SH-SY5Y (cell line): ENCODE measurements around the gene RFC4.

Experiments used
- GATA2 ChIP-seq: IDR thresholded peaks from 2 replicates; pipeline ENCODE4 v1.6.1; 2011; ENCODE audit warnings: mild to moderate bottlenecking, low read depth, low read length
- GATA3 ChIP-seq: IDR thresholded peaks from 2 replicates; pipeline ENCODE4 v1.6.1; 2011; ENCODE audit warnings: low read depth, mild to moderate bottlenecking, low read length, moderate library complexity

RFC4 gene

DNA sequence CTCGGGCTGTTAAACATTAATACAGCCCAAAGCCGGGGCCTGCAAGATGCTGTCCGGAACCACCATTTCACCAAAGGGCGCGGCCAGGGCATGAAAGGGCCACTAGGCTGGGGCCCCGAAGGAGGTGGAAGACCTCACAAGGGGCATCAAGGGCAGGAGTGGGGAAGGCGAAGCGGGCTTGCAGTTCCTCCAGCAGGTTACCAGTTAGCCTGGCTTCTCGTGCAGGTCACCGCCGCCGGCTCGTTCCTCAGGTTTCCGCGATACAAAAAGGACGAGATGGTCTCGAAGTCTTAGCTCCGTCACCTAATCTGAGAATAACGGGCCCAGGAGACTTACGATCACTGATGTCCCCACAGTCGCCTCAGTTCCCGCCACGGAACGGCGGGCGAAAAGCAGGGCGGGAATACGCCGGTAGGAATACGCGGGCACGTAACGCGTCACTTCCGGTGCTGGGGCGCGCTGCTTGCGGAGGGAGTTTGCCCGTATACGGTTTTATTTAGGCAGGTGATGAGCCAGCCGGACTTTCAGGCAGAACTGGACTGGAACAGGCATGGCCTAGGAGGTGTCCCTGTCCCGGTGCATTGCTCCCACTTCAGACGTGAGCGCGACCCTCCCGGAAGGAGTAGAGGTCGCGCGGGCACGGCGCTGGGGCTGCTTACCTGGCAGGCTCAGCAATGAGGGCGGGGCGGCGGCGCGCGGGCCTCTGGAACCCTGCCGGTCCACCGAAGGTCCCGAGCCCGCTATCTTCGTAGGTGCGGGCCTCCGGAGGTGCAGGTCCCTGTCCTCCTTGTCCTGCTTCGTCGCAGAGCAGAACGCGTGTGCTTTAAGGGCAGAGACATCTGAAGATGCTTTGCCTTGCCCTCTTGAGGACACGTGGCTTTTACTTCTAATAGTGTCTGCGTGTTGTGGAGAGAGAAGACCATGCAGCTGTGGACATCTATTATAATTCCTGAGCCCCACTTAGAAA is at the start of gene RFC4:
Gene RFC4 (minus strand): TSS at position 394 of the 967 bp plus-strand sequence. CDS start 1,769 bp downstream, outside the sequence.
- TF ChIP-seq GATA3: no peak
- TF ChIP-seq GATA2: no peak

DNA sequence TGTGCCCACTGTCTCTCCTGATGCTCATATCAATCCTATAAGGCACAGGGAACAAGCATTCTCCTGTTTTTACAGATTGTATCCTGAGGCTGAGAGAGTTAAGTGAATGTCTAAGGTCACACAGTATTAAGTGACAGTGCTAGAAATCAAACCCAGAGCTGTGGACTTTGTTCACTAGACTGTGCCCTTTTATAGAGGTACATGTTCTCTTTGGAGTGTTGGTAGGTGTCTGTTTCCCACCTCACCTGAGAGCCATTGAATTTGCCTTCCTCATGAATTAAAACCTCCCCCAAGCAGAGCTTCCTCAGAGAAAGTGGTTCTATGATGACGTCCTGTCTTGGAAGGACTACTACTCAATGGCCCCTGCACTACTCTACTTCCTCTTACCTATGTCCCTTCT is 48.7 kb upstream of the RFC4 start:
- no peak for TF ChIP-seq GATA2
- TF ChIP-seq GATA3: no peak

DNA sequence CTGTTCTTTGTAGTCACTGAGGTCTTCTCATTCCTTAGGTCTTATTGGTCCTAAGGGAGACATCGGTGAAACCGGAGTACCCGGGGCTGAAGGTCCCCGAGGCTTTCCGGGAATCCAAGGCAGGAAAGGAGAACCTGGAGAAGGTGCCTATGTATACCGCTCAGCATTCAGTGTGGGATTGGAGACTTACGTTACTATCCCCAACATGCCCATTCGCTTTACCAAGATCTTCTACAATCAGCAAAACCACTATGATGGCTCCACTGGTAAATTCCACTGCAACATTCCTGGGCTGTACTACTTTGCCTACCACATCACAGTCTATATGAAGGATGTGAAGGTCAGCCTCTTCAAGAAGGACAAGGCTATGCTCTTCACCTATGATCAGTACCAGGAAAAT is 47.9 kb upstream of the RFC4 start:
- no peak for TF ChIP-seq GATA2
- TF ChIP-seq GATA3: no peak

DNA sequence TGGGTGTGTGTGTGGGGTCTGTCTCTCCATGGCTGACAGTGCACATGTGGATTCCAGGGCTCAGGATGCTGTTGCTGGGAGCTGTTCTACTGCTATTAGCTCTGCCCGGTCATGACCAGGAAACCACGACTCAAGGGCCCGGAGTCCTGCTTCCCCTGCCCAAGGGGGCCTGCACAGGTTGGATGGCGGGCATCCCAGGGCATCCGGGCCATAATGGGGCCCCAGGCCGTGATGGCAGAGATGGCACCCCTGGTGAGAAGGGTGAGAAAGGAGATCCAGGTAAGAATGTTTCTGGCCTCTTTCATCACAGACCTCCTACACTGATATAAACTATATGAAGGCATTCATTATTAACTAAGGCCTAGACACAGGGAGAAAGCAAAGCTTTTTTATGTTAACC is 46.7 kb upstream of the RFC4 start:
- TF ChIP-seq GATA3 (no peak), GATA2 (no peak)

DNA sequence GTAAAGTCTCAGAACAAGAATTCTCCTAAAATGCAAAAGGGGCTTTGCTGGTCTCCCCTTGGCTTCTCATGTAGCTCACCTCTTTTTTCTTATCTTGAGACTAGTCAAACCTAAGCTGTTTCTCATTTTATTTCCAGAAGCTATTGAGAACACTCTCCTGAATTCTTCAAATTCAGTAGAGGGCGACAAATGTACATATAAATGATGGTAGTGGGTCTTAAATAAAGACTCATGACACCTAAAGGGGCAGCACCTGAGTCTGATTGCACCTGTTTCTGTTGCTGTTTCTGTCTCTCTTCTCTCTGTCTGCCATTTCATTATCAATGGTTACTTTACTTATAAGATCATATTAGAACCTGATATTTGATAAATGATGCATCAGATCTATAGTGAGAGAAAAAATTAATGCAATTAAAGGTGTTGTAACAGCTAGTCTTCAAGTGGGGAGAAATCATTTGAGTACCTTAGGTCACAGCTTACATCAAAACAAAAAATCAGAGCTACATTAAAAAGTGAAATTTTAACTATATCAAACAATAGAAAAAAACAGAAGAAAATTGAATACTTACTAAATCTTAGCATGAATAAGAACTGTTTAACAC is 43.2 kb upstream of the RFC4 start:
- no peak for TF ChIP-seq GATA2
- no peak for TF ChIP-seq GATA3

GRCh38 chr3:186847437-186847836 is 41.2 kb upstream of the RFC4 start:
- TF ChIP-seq GATA3 (no peak), GATA2 (no peak)

DNA sequence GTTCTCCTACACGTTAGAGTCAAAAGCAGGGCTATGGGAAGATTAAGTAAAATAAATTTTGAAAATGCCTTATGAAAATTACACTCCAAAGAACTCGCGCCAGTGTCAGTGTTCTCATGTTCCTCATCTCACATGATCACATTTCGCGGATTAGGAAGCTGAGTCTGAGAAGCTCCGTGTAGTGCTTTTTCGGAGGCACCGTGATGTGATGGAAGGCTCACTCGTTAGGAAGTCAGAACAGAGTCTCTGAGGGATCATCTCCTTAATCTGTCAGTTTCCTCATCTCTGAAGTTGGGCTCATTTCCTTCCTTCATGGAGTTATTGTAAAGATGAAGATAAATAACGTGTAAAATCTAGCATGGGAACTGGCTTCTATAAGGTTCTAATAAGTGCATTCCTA is 39.5 kb upstream of the RFC4 start:
- TF ChIP-seq GATA3: no peak
- TF ChIP-seq GATA2: no peak

DNA sequence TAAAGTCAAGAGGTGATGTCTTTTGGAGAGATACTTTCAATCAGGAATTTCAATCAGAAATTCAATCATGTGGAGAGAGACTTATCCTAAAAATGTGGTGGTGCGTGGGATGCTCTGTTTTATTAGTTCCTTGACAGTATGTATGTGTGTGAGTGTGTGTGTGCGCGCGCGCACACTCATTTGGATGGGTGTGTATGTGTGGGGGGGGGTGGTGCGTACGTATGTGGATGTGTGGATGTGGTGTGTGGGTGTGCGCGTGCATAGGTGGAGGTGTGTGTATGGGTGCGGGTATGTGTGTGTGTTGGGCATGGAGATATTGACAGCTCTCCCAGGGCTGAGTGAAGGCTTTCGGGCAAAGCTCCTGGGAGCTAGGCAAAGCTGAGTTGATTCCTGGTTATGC is 38.6 kb upstream of the RFC4 start:
- TF ChIP-seq GATA2: no peak
- TF ChIP-seq GATA3: no peak

- no peak for TF ChIP-seq GATA3
- no peak for TF ChIP-seq GATA2
These were observed 36.8 kb upstream of the RFC4 start for GRCh38 chr3:186843039-186843432.

- no peak for TF ChIP-seq GATA3
- TF ChIP-seq GATA2: no peak
These were observed 36.2 kb upstream of the RFC4 start, which contains the start of gene ADIPOQ for GRCh38 chr3:186842426-186843038. TSS of gene ADIPOQ (plus strand) at chr3:186842710. CDS start at chr3:186853059, 10,349 bp downstream.

- no peak for TF ChIP-seq GATA3
- TF ChIP-seq GATA2: no peak
These were observed 35.3 kb upstream of the RFC4 start for GRCh38 chr3:186841620-186842019.

DNA sequence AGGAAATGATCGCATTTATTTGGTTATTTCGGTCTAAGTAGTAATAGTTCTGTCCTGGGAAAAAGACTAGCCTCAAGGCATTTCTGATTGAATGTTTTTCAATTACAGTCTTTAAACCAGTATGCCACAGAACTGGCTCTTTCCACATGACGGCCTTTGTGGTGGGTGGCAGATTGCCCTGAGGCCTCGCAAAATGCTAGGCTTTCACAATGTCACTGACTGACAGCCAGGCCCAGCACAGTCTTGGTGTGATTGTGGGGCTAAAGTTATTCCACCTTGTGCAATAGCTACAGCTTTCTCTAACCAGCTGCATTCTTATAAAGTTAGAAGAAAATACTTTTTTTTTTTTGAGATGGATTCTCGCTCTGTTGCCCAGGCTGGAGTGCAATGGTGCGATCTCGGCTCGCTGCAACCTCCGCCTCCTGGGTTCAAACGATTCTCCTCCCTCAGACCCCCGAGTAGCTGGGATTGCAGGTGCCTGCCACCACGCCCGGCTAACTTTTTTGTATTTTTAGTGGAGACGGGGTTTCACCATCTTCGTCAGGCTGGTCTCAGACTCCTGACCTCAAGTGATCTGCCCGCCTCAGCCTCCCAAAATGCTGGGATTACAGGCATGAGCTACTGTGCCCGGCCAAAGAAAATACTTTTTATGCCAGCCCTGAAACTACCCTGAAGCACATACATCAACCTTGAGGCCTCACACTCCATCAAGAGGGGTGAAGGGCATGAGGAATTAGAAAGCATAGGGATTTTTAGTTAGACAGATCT is 33.8 kb upstream of the RFC4 start:
- no peak for TF ChIP-seq GATA2
- no peak for TF ChIP-seq GATA3

GRCh38 chr3:186832276-186832675 is 26.0 kb upstream of the RFC4 start:
- TF ChIP-seq GATA3 (no peak), GATA2 (no peak)

GRCh38 chr3:186831798-186832197 is 25.5 kb upstream of the RFC4 start:
- TF ChIP-seq GATA2: no peak
- no peak for TF ChIP-seq GATA3

DNA sequence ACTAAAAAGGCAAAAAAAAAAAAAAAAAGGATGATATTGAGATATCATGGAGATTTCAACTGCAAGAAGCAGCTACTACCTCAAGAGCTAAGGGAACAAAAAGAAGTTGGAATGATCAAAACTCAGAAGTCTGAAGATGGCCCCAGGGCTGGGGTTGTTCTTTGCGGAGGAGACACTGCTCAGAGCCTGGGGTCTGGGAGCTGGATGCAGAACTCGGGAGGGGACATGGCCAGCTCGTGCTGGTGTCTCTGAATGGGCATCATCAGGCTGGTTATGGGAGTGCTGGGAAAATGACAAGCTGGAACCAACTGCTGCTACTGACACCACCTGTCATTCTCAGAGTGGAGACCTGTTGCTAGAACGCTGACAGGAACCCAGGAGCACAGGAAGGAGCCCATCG is 22.1 kb upstream of the RFC4 start:
- no peak for TF ChIP-seq GATA2
- TF ChIP-seq GATA3: no peak
